H9 (cell line): ENCODE measurements around the gene POLR1D. TPM values are rescaled to one million over a fixed set of nuclear protein-coding genes. Genes with fewer than 3 reads are reported as not detected.

Experiments
- DNase-seq: peaks from one replicate; pipeline ENCODE4 v3.0.0-alpha.2; 2017
- H2AFZ ChIP-seq: one replicate; pipeline ENCODE4 v1.6.1; 2013; ENCODE audit warnings: mild to moderate bottlenecking, low read length, control low read depth, moderate library complexity
- H2AK5ac ChIP-seq: 2 replicates; pipeline ENCODE4 v1.6.1; 2013; ENCODE audit warnings: low read length, control low read depth, mixed read lengths; ENCODE audit not compliant: insufficient read length
- H2BK120ac ChIP-seq: one replicate; pipeline ENCODE4 v1.6.1; 2013; ENCODE audit warnings: low read depth, mild to moderate bottlenecking, low read length, control low read depth, inconsistent platforms; ENCODE audit not compliant: poor library complexity, severe bottlenecking
- H2BK12ac ChIP-seq: 2 replicates; pipeline ENCODE4 v1.6.1; 2013; ENCODE audit warnings: low read length, control low read depth, mixed read lengths, low read depth; ENCODE audit not compliant: insufficient read length
- H2BK15ac ChIP-seq: 2 replicates; pipeline ENCODE4 v1.6.1; 2013; ENCODE audit warnings: low read depth, low read length, control low read depth
- H2BK20ac ChIP-seq: one replicate; pipeline ENCODE4 v1.6.1; 2013; ENCODE audit warnings: low read depth, mild to moderate bottlenecking, low read length, control low read depth, inconsistent platforms; ENCODE audit not compliant: poor library complexity, severe bottlenecking
- H2BK5ac ChIP-seq: 2 replicates; pipeline ENCODE4 v1.6.1; 2013; ENCODE audit warnings: low read length, control low read depth, mixed read lengths; ENCODE audit not compliant: insufficient read length
- H3K14ac ChIP-seq: 2 replicates; pipeline ENCODE4 v1.6.1; 2013; ENCODE audit warnings: low read length, control low read depth; ENCODE audit not compliant: insufficient read depth
- H3K18ac ChIP-seq: 2 replicates; pipeline ENCODE4 v1.6.1; 2013; ENCODE audit warnings: low read depth, mild to moderate bottlenecking, mixed read lengths, low read length, control low read depth; ENCODE audit not compliant: insufficient read length
- H3K23ac ChIP-seq: 2 replicates; pipeline ENCODE4 v1.6.1; 2013; ENCODE audit warnings: low read length, control low read depth, mixed read lengths, low read depth; ENCODE audit not compliant: insufficient read length
- H3K23me2 ChIP-seq: 2 replicates; pipeline ENCODE4 v1.6.1; 2013; ENCODE audit warnings: low read depth, mild to moderate bottlenecking, mixed read lengths, low read length, control low read depth; ENCODE audit not compliant: insufficient read length, poor library complexity, severe bottlenecking
- H3K27ac ChIP-seq: 2 replicates; pipeline ENCODE4 v1.5.1; 2013; ENCODE audit warnings: low read length, control low read depth, mixed read lengths, low read depth; ENCODE audit not compliant: insufficient read length
- H3K27me3 ChIP-seq: 2 replicates; pipeline ENCODE4 v1.6.1; 2013; ENCODE audit warnings: low read length, control low read depth, inconsistent platforms; ENCODE audit not compliant: insufficient read depth
- H3K4ac ChIP-seq: 2 replicates; pipeline ENCODE4 v1.6.1; 2013; ENCODE audit warnings: low read depth, mild to moderate bottlenecking, control low read depth, inconsistent platforms, low read length, moderate library complexity
- H3K4me1 ChIP-seq: 2 replicates; pipeline ENCODE4 v1.6.1; 2013; ENCODE audit warnings: low read length, control low read depth, inconsistent platforms; ENCODE audit not compliant: insufficient read depth
- H3K4me2 ChIP-seq: 2 replicates; pipeline ENCODE4 v1.6.1; 2013; ENCODE audit warnings: low read length, control low read depth, mixed read lengths; ENCODE audit not compliant: insufficient read length, insufficient read depth
- H3K56ac ChIP-seq: 2 replicates; pipeline ENCODE4 v1.6.1; 2013; ENCODE audit warnings: low read depth, mild to moderate bottlenecking, mixed read lengths, low read length, control low read depth; ENCODE audit not compliant: insufficient read length
- H3K79me1 ChIP-seq: 2 replicates; pipeline ENCODE4 v1.6.1; 2013; ENCODE audit warnings: low read depth, mild to moderate bottlenecking, moderate library complexity, low read length, control low read depth, inconsistent platforms; ENCODE audit not compliant: insufficient read depth, poor library complexity, severe bottlenecking
- H3K79me2 ChIP-seq: 2 replicates; pipeline ENCODE4 v1.6.1; 2013; ENCODE audit warnings: low read length, control low read depth, inconsistent platforms; ENCODE audit not compliant: insufficient read depth
- H3K9ac ChIP-seq: 2 replicates; pipeline ENCODE4 v1.6.1; 2013; ENCODE audit warnings: low read length, control low read depth, mixed read lengths; ENCODE audit not compliant: insufficient read length; ENCODE audit errors: extremely low read depth
- H3K9me3 ChIP-seq: one replicate; pipeline ENCODE4 v1.6.1; 2013; ENCODE audit warnings: low read depth, low read length, inconsistent platforms; ENCODE audit not compliant: control insufficient read depth
- H3T11ph ChIP-seq: one replicate; pipeline ENCODE4 v1.6.1; 2013; ENCODE audit warnings: mild to moderate bottlenecking, low read length, control low read depth, inconsistent platforms
- H4K20me1 ChIP-seq: one replicate; pipeline ENCODE4 v1.6.1; 2013; ENCODE audit not compliant: control insufficient read depth, insufficient read length, insufficient read depth
- H4K5ac ChIP-seq: 2 replicates; pipeline ENCODE4 v1.6.1; 2013; ENCODE audit warnings: low read depth, mild to moderate bottlenecking, mixed read lengths, low read length, control low read depth; ENCODE audit not compliant: insufficient read length
- H4K8ac ChIP-seq: replicated peaks from 2 replicates; pipeline ENCODE4 v1.6.1; 2013; ENCODE audit warnings: low read length, control low read depth, mixed read lengths, low read depth; ENCODE audit not compliant: insufficient read length
- H4K91ac ChIP-seq: 2 replicates; pipeline ENCODE4 v1.6.1; 2013; ENCODE audit warnings: low read depth, mild to moderate bottlenecking, moderate library complexity, mixed read lengths, low read length, control low read depth; ENCODE audit not compliant: insufficient read length
- H3K27ac Mint-ChIP-seq, 3 experiments: 2 replicates in 2 of 3; 3 replicates in 1 of 3; pipeline ENCODE4 v1.8.0; 2020 to 2021; ENCODE audit warnings: mixed read lengths in 3 of 3, mild to moderate bottlenecking in 1 of 3, moderate library complexity in 1 of 3
- H3K27me3 Mint-ChIP-seq: 2 replicates; pipeline ENCODE4 v1.8.0; 2021; ENCODE audit warnings: low read depth, mild to moderate bottlenecking, moderate library complexity, mixed read lengths
- H3K36me3 Mint-ChIP-seq, 3 experiments: 2 replicates in 2 of 3; 3 replicates in 1 of 3; pipeline ENCODE4 v1.8.0; 2020 to 2021; ENCODE audit warnings: low read depth in 3 of 3, mixed read lengths in 3 of 3; ENCODE audit not compliant: insufficient read depth in 1 of 3
- H3K4me1 Mint-ChIP-seq, 2 experiments: 2 replicates each; pipeline ENCODE4 v1.8.0; 2020; ENCODE audit warnings: mixed read lengths in 2 of 2
- H3K4me3 Mint-ChIP-seq, 2 experiments: 2 replicates in 1 of 2; 3 replicates in 1 of 2; pipeline ENCODE4 v1.8.0; 2020 to 2021; ENCODE audit warnings: mild to moderate bottlenecking in 2 of 2, mixed read lengths in 2 of 2, moderate library complexity in 1 of 2
- H3K9me3 Mint-ChIP-seq, 2 experiments: 2 replicates in 1 of 2; 3 replicates in 1 of 2; pipeline ENCODE4 v1.8.0; 2020; ENCODE audit warnings: mild to moderate bottlenecking in 2 of 2, mixed read lengths in 2 of 2, moderate library complexity in 1 of 2
- WGBS: extraction: QIAGEN DNeasy Blood & Tissue Kit; methylation state at CpG from one replicate; pipeline ENCODE4 v1.1.7; 2013; ENCODE audit warnings: missing lambda C conversion rate, low lambda C conversion rate, mixed read lengths; ENCODE audit not compliant: insufficient read length; ENCODE audit errors: extremely low coverage; 5-methylcytosine and 5-hydroxymethylcytosine counted together
- total RNA-seq: library from RNA; stranded (reverse); gene quantifications from 2 replicates; pipeline ENCODE4 v1.2.1, GENCODE V29; 2021
- TF ChIP-seq, protein P1 (sequence below): fragments of 200-600 bp; sonication (generic); conservative IDR thresholded peaks from 3 replicates; pipeline ENCODE4 v1.8.0; 2021; ENCODE audit warnings: antibody characterized with exemption, mild to moderate bottlenecking

The POLR1D gene
- total RNA-seq, 1 experiment from 2014 or later: 167 TPM

DNA sequence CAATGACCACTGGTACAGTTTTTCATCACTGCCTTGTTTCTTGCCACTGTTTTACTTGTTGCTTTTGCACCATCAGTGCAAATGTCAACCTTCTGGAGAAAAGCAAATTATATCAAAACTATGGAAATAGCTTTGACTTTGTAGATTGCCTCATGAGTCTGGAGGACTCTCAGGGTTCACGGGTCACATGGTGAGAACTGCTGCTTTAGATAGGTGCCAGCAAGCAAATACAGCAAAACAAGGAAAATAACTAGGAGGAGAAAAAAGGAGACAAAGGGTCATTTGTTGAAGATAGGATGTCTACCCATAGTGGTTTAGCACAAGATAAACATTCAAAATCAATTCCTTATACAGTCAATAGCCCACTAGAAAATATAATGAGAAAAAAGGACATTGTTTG, 33.1 kb downstream of the POLR1D start:
- H2AFZ ChIP-seq: no peak overlapping the region
- WGBS: no CpG with 5 or more reads among the region's 1 CpG
- H4K91ac ChIP-seq: no peak overlapping the region
- TF ChIP-seq, protein P1, sequence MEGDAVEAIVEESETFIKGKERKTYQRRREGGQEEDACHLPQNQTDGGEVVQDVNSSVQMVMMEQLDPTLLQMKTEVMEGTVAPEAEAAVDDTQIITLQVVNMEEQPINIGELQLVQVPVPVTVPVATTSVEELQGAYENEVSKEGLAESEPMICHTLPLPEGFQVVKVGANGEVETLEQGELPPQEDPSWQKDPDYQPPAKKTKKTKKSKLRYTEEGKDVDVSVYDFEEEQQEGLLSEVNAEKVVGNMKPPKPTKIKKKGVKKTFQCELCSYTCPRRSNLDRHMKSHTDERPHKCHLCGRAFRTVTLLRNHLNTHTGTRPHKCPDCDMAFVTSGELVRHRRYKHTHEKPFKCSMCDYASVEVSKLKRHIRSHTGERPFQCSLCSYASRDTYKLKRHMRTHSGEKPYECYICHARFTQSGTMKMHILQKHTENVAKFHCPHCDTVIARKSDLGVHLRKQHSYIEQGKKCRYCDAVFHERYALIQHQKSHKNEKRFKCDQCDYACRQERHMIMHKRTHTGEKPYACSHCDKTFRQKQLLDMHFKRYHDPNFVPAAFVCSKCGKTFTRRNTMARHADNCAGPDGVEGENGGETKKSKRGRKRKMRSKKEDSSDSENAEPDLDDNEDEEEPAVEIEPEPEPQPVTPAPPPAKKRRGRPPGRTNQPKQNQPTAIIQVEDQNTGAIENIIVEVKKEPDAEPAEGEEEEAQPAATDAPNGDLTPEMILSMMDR: no peak
- Mint-ChIP-seq H3K4me3 (no peak overlapping the region), H3K27ac (no peak overlapping the region), H3K36me3 (peaks cover 24 to 31% (median 24%) of the 10 kb centered on the region in 3 experiments), H3K9me3 (peaks cover 13 to 14% of the 10 kb centered on the region in 2 experiments), H3K4me1 (peaks cover 2 to 5% of the 10 kb centered on the region in 2 experiments; a peak in 2 of 4 replicates), H3K27me3 (no peaks in the 10 kb centered on the region)
- no peak overlapping the region for H2AK5ac ChIP-seq
- no peak overlapping the region for H2BK5ac ChIP-seq
- peaks cover 8% of the 10 kb centered on the region for H3K9me3 ChIP-seq
- no peaks in the 10 kb centered on the region for H3K79me2 ChIP-seq
- no peak overlapping the region for H3K4me2 ChIP-seq
- DNase-seq: no peak
- no peak overlapping the region for H3K18ac ChIP-seq
- H4K5ac ChIP-seq: no peak overlapping the region
- H3K27ac ChIP-seq: no peak overlapping the region
- H3K9ac ChIP-seq: no peak overlapping the region
- no peak overlapping the region for H2BK120ac ChIP-seq
- H3K4me1 ChIP-seq: no peaks in the 10 kb centered on the region
- H2BK12ac ChIP-seq: no peak overlapping the region
- H3K23ac ChIP-seq: no peak overlapping the region
- no peak overlapping the region for H3K14ac ChIP-seq
- H3K79me1 ChIP-seq: no peaks in the 10 kb centered on the region
- no peaks in the 10 kb centered on the region for H3K27me3 ChIP-seq
- H4K8ac ChIP-seq: no peak overlapping the region
- H3K4ac ChIP-seq: no peak overlapping the region
- no peak overlapping the region for H3T11ph ChIP-seq
- no peaks in the 10 kb centered on the region for H4K20me1 ChIP-seq
- H2BK20ac ChIP-seq: no peak overlapping the region
- no peak overlapping the region for H3K56ac ChIP-seq
- no peaks in the 10 kb centered on the region for H3K23me2 ChIP-seq
- no peak overlapping the region for H2BK15ac ChIP-seq
